Epithelial cell of proximal tubule (primary cell): ENCODE data around the gene A4GALT. TPM values are rescaled to one million over a fixed set of nuclear protein-coding genes. Genes with fewer than 3 reads are reported as not detected.

Experiments used
- DNase-seq: peaks from one replicate; pipeline ENCODE4 v3.0.0-alpha.2; 2011; ENCODE audit warnings: low read depth
- H3K4me3 ChIP-seq: 2 replicates; pipeline ENCODE4 v1.5.1; 2011; ENCODE audit warnings: low read depth, mild to moderate bottlenecking, low read length
- CTCF ChIP-seq: conservative IDR thresholded peaks from 2 replicates; pipeline ENCODE4 v1.5.1; 2012; ENCODE audit warnings: low read depth, mild to moderate bottlenecking, low read length
- total RNA-seq: library from RNA; depleted of rRNA; stranded (reverse); fragments of >200 nt; gene quantifications from 2 replicates; pipeline ENCODE4 v1.2.3, GENCODE V29; 2015

A4GALT gene
- total RNA-seq, 1 donor from 2014 or later, result 16.2 TPM

DNA sequence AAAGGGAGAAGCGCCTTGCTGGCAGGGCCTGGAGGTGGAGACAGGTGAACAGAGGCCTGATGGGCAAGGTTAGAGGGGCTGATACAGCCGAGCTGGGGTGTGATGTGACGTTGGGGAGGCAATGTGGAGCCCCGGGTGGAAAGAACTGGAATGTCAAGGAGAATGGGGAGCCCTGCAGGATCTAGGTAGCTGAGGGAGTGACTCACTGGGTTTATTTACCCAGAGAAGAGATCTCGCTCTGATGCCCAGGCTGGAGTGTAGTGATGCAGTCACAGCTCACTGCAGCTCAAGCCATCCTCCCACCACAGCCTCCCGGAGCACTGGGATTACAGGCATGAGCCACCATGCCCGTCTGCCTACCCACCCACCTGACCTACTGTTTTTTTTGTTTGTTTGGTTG, 69.5 kb downstream of the A4GALT start:
- H3K4me3 ChIP-seq, result no peak overlapping the region
- TF ChIP-seq CTCF, result no peak
- no peak for DNase-seq

- DNase-seq, result no peak
- TF ChIP-seq CTCF, result no peak
- peak within 1 kb of the TSS; percentile 86 for H3K4me3 ChIP-seq
Measured at GRCh38 chr22:42649246-42650099, 71.2 kb downstream of the A4GALT start, which contains the start of gene CYB5R3. CYB5R3 (minus strand) TSS chr22:42649392; CDS start chr22:42649315, 77 bp downstream.

DNA sequence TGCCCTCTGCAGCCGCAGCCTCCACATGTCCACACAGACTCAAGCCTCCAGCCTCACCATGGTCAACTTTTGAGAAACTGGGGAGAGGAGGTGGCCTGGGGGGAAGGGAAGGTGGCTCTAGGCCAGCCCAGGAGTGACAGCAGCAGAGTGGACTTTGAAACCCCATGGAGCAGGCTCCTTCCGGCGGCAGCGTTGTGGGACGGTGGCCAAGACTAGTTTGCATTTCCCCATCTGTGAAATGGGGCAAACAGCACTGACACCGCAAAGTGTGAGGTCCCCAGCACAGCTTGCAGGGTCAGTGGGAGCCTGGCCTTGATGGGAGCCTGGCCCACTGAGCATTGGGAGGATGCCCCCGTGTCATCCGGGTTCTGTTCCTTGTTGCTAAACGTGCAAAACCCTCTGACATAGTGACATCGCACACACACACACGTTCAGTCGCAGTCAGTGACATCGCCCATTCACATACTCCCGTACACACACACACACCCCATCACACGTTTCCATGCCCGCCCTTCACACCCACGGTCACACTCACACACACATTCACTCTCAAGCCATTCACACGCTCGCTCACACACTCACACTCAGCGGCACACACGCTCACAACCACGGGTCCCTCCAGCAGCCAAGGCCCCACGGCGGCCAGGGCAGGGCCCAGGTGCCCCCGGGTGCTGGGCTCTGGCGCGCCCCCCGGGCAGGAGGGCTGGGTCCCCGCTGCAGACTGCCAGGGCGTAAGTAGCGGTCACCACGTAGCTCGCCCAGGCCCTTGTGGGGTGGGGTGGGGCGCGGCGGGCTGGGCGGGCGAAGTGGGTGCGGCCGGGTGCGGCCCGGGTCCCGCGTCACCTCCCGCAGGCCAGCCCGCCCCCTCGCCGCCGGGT, 72.1 kb downstream of the A4GALT start:
- no peak for DNase-seq
- no peak for TF ChIP-seq CTCF
- peak overlapping the region; percentile 86 for H3K4me3 ChIP-seq

DNA sequence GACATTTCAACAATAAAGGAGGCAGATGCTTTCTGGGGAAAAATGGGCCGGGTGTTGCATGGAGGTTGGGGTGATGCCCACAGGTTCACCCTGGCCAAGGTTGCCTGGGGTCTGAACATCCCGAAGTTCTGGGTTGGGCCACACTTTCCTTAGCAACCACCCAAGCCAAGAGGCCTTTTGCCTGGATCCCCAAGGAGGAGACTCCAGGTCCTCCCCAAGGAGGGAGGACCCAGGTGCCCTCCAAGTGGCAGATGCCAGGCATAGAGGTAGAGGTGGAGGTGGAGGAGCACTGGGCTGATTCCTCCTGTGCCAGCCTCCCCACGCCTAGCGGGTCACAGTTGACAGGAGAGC, 72.7 kb downstream of the A4GALT start:
- peak overlapping the region; percentile 86 for H3K4me3 ChIP-seq
- DNase-seq, result no peak
- TF ChIP-seq CTCF, result no peak

DNA sequence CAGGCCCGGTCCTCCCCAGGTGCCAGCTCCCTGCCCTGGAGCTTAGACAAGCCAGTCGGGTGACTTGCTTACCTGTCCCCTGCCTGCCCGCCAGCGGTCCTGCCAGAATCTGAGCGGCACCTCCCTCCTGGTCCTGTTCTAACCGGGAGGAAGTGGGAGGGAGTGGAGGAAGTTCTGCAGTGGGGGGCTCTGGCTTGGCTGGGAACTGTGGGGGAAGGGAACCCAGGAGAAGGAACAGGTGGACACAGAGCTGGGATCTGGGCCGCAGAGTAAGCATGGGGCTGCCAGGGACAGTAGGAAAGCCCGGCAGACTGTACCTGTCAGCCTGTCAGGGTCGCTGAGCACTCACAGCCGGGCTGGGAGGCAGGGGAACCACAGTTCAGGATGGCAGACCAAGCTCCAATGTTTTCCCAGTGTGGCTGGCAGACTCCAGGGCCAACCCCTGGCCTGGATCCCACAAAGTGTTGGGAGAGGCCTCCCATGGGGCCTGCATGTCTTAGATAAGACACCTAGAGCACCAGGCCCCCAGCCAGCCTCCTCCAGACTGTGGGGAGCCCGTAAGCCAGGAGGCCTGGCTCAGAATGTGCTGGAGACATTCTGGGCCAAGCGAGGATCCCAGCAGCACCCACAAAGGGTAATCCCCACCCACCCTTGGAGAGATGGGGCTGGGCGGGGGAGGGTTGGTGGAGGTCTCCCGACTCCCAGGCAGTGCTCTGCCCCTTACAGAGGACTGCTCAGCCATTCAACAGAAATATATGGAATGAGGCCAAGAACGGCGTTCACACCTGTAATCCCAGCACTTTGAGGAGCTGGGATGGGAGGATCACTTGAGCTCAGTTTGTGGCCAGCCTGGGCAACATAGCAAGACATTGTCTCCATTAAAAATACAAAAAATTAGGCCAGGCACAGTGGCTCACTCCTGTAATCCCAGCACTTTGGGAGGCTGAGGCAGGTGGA, 73.8 kb downstream of the A4GALT start:
- DNase-seq, result no peak
- TF ChIP-seq CTCF, result no peak
- H3K4me3 ChIP-seq, result peak overlapping the region; percentile 37

GRCh38 chr22:42645938-42646568, 74.6 kb downstream of the A4GALT start:
- no peak for DNase-seq
- H3K4me3 ChIP-seq, result peak overlapping the region; percentile 37
- no peak for TF ChIP-seq CTCF
